NCI-H1417 treated with DMSO at 0.1 percent for 48 hours (cell line): ENCODE data around the gene ASB2.

Experiments used
- DNase-seq: peaks from one replicate; lab custom pipeline; 2025; lab: John Stamatoyannopoulos, UW

Gene ASB2

DNA sequence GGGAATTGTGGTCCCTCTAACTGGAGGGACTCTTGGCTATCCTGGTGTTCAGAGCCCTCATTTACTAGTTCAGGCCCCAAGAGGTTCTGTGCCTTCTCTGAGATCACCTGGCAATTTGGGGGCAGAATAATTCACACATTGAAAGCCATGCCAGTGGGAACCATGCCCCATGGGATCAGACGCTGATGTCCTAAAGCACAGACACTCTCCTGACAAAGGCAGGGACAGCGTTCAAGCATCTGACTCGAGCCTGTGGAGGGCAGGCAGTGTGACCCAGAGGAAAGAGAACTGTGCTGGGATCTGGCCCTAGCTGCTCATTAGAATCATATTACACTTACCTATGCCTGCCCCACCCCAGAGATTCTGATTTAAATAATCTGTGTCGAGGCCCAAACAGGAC lies 2.4 kb upstream of the ASB2 start:
- DNase-seq: no peak

DNA sequence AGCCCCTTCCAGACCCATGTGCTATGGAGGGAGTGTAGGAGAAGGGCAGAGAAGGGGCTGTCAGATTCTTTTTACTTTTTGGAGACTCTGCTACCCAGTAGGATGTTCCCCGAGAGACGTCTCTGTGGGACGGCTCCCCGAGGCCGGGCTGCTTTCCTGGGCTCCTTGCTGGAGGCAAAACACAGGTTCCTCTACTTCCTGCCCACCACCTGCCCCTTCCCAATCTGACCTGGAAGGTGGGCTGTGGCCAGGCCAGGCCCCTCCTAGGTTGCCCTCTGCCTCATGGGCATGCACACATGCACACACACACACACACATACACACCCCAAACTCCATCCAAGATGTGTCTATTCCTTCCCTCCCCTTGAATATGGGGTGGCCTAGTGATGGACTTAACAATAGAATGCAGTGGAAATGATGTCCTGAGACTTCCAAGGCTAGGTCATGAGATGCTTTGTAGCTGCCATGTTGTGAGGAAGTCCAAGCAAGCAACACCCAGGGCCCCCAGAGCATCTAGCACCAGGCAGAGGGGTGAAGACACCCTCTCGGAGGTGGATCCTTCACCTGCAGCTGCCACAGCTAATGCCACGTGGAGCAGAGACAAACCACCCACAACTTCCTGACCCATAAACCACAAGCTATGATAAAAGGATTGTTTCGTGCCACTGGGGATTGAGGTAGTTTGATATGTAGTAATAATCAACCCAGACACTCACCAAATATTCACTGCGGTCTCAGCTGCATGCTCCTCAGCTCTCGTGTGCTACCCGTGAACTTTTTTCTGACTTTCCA lies 1.6 kb upstream of the ASB2 start:
- no peak for DNase-seq

DNA sequence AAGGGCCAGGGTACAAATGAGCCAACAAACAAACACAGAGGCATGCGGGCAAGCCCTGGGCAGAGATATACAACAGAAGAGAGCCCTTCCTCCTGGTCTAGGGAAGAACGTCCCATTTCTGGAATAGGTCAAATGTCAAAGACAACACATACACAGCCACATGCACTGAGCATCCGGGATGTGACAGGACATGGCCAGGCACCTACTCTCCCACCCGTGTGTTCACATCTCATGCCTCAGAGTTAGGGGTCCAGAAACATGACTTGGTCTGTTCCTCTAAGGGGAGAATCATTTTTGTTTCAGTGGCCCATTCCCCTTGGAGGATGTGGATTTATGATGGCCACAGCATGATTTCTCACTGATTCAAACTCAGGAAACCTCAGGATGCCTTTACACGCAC lies 801 bp upstream of the ASB2 start:
- no peak for DNase-seq

DNA sequence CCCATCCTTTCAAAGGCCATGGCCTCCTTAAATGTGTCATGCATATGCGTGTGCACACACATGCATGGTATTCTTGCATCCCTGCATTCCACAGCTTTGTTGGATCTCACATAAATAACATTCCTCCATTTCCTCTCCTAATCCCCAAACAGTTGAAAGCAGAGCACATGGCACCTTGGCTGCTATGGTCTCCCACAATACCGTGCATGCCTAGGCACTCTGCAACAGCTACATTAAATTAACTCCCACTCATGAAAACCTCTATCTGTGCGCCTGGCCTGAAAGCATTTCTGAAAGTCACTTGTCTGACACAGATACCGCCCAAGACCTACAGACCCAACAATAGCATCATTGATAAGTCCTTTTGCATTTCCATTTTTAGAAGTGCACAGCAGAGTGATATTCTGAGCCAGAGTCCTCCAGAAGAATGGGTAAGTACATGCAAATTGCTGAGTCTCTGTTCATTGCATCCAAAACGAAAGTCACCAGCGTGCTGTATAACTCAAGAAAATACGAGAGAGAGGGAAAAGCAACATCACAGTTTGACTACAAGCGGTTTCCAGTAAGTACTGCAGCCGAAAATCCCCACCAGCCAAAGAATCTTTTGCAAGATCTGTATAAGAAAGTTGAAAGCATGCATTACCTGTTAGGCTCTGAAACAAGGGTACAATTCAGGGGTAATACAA lies 436 bp downstream of the ASB2 start:
- DNase-seq: no peak

DNA sequence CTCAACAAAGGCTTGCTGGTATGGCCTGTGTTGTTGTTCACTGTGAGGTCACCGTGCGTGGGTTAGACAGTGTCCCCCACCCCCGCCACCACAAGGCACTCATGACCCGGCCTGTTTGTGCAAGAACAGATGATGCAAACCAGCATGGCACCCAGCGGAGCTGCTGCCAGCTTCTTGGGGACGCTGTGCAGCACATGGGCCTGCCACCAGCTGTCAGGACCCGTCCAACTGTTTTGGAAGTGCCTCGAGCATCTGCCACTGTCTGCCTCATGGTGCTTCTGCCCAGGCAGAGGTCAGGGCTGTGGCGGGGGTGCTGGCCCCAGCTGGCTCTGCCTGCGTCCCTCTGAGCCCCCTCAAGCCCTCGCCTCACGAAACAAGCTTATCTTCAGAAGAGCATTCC lies 1.5 kb downstream of the ASB2 start:
- DNase-seq: no peak

DNA sequence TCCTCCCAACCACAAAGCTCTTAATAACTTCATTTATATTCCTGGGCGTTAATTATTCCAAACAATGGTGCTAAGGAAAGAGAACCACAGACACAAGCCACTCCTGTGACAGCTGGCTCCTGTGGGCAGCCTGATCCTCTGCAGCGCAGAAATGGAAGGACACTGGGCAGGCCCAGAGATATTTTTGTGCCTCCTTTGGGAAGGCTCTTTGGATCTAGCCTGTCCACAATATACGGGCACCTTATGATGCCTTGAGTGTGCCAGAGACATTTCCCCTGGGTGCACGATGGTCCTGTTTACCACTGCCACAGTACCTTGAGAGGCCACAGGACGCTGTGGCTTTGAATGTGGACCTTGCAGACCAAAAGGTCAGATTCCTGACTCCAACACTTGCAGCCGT lies 2.1 kb downstream of the ASB2 start:
- no peak for DNase-seq

DNA sequence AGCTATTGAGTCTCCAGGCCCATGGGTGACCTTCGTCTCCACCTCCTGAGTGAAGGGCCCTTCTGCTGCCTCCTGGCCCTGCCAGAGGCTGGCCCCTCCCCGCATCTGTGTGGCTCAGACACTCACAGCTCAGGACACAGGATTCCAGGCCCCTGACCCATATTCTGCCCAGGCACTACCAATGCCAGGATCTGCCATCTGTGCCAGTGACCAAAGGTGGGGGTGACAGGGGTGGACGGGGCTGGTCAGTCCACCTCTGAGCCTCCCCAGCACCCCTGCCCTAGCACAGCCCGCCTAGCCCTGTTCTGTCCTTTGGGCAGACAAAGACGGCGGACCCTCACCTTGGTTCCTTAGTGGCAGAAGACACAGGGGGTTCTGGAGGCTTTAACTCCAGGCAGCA lies 2.8 kb downstream of the ASB2 start:
- no peak for DNase-seq

DNA sequence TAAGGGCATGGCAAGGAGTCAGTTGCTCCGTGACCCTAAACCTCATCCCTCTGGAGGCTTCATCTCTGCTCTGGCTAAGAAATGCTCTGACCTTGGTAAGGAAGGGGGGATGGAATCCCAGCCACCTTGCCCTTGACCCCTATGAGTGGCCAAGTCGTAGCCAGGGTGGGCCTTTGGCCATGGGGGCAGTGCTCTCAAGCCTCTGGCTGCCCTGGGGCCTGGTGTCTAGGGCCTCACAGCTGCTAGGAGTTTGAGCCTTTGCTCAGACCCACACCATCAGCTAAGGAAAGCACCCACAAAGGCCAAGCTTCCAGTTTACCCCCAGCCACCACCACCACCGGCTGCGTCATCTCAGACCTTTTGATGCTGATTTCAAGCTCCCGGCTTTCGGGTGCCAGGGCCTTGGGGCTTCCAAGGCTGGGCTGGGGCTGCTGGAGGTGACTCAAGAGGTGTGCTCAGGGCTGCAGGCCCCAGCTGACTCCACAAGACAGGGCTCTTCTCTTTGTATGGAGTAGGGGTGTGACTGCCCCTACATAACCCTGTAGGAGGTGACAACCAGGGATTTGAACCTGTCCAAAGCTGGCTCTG lies 3.7 kb downstream of the ASB2 start:
- no peak for DNase-seq

DNA sequence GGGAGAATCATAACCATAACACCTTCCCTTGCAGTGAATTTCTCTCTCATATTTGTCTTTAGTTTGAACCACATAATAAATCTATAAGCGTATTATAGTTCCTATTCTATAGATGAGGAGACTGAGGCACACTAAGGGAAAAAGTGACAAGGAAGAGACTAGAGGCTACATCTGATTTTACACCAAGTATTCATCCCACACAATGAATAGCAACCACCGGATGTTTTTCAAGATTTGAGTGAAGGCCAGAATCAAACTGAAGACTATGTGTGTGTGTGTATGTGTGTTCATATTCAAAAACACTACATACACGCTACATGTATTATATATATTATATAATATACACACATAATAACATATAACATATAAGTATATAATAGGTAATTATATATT lies 4.7 kb downstream of the ASB2 start:
- DNase-seq: no peak

DNA sequence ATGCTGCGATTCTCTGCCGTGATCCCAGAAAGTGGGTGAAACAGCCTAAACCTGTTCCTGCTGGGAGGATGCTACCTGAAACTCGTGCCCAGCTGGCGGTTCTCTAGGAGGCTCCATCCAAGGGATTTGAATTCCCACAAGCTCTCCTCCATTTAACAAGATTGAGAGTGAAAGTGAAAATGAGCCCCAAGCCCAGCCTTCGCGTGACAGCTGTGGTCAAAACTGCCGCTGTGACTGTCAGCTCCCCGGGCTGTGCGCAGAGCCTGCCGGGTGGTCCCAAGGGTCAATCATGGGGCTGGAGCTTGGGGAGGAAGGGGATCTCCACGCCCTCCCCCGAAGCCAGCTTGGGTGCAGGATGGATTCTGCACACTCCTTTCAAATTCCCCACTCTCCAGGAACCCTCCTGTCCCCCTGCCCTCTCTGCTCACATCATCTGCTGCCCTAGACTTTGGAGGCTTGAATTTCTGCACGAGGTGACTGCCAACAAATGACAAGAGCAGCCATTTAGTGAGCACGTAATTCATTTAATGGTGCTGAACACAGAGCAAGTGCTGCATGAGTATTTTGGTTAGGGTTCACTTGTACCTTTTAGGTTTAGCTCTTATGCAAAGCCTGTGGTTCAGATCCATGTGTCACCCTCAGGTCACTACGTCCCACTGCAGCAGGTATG lies 5.3 kb downstream of the ASB2 start:
- no peak for DNase-seq

DNA sequence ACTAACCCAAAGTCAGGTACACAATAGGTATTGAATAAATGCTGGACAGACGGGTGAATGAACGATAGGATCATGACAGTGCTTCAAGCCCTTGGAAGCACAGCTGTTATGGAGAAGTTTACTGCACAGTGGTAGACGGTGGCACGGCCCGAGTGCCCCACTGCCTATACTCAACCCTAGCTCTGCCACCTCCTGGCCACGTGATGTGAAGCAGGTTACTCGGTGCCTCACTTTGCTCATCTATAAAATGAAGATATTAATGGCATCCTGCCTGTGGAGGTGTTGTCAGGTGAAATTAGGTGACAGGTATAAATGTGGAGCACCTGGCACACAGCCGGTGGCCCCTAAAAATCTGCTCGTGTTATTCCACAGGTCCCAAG lies 5.8 kb downstream of the ASB2 start:
- no peak for DNase-seq

DNA sequence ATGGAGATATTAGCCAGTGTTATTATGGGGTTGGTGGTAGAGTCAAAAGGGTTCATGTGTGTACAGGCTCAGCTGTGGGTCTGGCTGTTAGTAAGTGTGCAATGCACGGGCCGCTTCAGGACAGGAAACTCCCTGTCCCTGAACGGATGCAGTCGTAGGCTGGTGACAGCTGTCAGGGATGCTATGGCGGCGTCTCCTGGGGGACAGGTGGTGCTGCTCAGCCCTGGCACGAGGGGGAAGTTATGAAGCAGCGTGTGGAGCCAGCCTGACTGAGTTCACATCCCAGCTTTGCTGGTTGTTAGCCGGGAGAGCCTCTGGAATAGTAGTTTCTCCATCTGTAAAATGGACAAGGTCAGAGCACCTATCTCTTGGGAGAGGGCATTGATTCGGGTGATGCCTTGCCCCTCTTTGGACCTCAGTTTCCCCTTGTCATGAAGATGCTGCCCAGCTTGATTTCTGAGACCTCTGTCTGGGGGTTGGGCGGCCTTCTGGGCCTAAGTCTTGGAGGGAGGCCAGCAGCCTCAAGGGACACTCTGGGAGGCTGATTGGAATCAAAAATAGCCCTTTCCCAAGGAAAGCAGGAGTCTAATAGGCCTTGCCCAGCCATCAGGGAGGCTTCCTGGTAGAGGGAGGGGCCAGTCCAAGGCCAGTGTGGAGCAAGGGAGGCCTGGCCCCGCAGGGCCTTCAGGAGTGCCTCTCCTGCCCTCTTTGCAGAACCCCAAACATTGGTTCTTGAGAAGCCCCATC lies 7.1 kb downstream of the ASB2 start:
- DNase-seq: no peak

DNA sequence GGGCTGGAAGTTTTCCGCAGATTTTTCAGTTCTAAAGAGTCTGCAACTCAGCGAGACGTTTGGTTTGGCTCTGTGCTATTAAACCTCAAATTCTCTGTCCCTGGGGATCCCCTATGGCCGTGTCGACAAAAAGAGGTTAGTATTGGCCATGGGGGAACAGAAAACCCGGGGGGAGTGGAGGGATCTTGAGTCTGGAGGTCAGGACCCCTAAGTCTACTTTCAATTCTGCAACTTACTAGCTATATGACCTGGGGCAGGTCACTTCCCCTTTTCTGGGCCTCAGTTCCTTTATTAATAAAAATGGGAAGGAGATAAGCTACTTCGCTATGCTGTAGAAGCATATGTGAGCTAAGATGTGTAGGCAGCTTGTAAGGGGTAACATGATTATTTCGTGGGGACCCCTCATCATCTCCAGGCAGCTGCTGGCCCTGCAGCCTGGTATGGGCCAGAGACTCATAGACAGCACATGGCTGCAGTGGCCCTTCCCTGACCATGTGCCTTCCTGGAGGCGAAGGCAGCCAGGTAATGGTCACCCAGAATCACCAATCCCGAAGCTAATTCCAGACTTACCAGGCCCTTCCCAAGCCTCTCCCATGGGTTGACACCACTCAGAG lies 8.6 kb downstream of the ASB2 start:
- no peak for DNase-seq

DNA sequence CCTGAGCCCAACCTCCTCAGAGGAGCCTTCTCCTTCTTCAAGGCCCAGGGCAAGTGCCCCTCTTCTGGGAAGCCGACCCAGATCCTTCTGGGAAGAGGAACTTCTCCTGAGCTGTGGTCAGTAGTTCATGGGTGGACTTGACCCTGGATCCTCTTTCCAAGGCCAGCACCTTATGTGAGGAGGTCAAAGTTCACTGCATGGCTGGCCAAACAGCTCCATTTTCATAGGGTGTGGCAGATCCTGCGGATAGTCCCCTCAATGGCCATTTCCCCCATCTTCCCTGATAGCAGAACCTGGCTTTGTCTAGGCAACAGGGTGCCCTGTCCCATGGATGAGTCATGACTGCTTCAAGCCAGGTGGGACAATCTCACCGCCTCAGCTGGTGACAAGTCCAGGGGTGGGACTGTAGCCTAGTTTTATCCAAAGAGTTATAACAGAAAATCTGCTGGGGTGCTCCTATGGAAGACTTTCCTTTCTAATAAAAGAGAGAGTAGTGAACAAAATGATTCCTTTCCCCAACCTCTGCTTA lies 10.4 kb downstream of the ASB2 start:
- DNase-seq: no peak

DNA sequence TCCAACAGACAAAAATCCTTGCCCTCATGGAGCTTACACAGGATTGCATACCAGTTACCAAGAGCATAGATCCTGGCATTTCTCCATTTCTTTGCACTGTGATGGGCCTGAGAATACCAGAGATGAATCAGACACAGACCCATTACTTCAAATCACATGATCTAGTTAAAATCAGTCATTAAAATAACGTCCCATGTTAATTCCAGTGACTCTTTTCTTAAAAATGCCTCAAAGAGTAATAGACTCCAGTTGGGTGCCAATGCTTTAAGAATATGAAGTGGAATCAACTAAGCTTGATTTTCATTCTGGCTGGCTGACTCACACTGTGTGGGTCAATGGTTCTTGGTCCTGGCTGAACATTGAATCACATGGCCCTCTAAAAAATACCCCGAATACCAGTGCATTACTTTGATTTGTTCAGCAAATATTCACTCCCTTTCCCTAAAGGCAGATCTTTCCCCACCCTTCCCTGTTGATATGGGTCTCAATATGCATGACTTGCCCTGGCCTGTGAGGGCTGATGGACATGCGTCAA lies 11.0 kb downstream of the ASB2 start:
- no peak for DNase-seq

DNA sequence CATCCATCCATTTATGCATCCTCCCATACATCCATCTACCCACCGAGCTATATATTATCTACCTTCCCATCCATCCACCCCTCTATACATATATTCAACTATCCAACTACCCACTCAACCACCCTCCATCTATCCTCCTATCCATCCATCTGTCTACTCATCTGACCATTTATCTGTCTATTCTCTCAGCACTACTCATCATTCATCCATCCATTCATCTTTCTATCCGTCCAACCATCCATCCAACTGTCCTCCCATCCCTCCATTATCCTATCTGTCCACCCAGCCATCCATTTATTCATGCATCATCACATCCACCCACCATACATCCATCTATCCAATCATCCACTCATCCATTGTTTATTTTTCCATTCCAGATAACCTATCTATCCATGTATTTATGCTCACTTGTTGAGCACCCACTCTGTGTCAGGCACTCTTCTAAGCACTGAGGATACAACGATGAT lies 11.5 kb downstream of the ASB2 start:
- DNase-seq: no peak

DNA sequence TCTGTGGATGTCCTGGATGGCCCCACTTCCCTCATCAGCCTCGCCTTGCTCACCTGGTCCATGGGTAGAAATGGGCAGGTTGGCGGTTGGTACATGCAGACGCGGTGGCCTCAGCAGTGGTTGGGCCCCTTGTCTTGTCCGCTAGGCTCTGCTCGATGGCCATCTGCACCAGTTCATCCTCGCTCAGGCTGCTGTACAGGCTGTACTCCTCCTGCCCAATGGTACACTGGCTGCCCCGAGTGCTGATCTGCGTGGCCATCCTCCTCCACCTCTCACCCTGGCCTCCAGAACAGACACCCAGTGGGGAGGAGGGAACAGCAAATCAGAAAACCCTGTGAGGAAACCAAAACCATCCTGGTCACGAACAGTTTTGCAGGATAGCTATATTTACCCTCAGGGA lies 12.1 kb downstream of the ASB2 start:
- no peak for DNase-seq

DNA sequence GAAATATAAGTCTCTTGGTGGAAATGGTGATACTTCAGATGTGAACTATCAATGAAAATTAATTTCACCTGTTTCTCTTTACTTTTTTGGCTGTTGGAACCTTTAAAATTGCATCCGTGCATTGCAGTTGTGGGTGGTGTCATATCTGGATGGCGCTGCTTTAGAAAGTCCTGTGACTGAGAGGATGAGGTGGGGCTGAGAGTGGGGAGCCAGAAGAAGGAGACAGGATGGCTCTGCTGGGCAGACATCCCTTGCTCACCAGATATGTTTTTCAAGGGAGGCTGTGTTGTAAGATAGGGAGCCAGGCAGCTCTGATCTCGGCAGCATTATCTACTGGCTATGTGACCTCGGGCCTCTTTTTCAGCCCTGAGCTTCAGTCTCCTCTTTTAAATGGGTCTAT lies 12.7 kb downstream of the ASB2 start:
- DNase-seq: no peak

DNA sequence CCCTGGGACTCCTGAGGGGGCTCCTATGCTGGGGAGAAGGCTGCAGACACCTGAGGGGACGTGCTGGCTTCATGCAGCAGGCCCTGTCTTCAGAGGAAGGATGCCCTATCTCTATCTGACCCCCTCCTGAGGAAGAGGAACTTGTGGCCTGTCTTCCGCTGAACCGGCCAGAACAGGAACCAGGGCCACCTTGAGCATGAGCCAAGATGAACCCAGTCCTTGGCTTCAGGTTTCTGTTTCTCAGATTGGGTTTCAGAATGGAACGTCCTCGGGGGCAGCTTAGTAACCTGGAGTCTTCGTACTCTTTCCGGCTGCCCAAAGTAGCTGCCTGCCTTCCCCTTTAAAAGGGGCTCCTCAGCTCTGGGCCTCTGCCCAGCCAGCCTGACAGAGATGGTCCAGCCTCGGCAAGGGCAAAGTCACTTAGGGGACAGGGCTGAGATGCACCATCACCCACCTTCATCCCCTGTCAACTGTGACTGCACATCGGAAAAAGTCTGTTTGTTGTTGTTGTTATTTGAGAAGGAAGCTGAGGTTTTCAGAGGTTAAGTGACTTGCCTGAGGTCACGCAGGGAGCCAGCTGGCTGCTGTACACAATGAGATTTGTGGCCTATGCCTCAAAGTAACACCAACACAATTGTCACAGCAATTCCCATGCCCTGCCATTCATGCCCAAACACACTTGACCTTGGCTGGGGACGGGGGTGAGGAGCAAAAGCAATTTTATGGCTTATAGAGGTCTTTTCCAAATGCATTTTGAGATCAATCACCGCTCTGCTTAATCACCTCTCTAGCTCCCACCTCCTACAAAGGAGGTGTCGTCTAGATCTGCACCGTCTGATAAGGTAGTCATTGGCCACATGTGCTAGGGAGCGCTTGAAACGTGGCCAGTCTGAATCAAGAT lies 13.4 kb downstream of the ASB2 start:
- DNase-seq: no peak

DNA sequence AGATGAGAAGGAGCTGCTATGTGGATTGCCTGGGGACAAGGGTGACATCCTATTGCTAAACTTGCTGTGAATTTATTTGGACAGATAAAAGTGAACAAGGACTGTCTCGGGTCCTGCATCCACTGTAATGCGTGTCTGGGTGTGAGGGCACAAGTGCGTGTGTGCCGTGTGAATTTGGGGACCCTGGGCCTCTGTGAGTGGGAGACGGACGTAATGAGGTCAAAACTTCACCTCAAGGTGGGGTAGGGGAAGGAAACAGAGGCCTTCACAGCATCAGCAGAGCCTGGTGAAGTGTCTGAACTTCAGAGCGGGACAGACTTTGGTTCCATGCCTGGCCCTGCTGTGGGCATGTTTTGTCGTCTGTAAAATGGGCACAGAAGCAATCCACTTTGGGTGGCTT lies 14.8 kb downstream of the ASB2 start:
- no peak for DNase-seq
